ENCODE results near the gene SLC30A4.

SLC30A4 gene

DNA sequence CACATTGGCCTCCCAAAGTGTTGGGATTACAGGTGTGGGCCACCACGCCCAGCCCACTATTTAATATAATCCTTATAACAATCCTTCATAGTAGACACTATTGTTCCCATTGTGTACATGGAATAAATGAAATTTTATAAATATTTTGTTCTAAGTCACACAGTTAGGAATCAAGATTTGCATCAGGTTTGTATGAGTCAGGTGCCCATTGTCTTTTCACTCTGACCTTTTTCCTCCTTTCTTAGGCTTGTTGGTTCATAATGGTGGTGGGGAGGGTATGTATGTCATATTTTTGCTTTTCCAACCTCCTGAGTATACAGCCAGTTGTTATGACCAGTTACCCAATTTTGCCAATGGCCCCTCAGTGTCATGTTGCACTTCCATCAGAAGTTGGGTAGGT lies 18.0 kb upstream of the SLC30A4 start:
- no peaks in the 10 kb centered on the region for H3F3A ChIP-seq (ENCODE audit: low read depth)
- no peak overlapping the region for H3K4me3 ChIP-seq (ENCODE audit: low read length, poor library complexity, severe bottlenecking)
- H3K36me3 ChIP-seq (ENCODE audit: insufficient read depth, low read length) = no peaks in the 10 kb centered on the region
- no peaks in the 10 kb centered on the region for H3K27me3 ChIP-seq (ENCODE audit: insufficient read depth, low read length, poor library complexity, severe bottlenecking)
- no peaks in the 10 kb centered on the region for H3K9me3 ChIP-seq (ENCODE audit: insufficient read depth, low read depth, low read length)
- no peak overlapping the region for H2AFZ ChIP-seq (ENCODE audit: low read length)
- TF ChIP-seq, protein P1, sequence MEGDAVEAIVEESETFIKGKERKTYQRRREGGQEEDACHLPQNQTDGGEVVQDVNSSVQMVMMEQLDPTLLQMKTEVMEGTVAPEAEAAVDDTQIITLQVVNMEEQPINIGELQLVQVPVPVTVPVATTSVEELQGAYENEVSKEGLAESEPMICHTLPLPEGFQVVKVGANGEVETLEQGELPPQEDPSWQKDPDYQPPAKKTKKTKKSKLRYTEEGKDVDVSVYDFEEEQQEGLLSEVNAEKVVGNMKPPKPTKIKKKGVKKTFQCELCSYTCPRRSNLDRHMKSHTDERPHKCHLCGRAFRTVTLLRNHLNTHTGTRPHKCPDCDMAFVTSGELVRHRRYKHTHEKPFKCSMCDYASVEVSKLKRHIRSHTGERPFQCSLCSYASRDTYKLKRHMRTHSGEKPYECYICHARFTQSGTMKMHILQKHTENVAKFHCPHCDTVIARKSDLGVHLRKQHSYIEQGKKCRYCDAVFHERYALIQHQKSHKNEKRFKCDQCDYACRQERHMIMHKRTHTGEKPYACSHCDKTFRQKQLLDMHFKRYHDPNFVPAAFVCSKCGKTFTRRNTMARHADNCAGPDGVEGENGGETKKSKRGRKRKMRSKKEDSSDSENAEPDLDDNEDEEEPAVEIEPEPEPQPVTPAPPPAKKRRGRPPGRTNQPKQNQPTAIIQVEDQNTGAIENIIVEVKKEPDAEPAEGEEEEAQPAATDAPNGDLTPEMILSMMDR (conservative IDR thresholded peaks at IDR 0.05; ENCODE audit: low read length) = no peak
- TF ChIP-seq EZH2phosphoT487 (IDR thresholded peaks at IDR 0.05; ENCODE audit: borderline replicate concordance) = no peak
- H3K4me2 ChIP-seq (ENCODE audit: low read depth, low read length, poor library complexity, severe bottlenecking) = no peak overlapping the region
- H3K79me2 ChIP-seq (ENCODE audit: insufficient read depth, low read length) = no peaks in the 10 kb centered on the region
- H3K9me2 ChIP-seq (replicated peaks; ENCODE audit: low read depth, low read length) = no peaks in the 10 kb centered on the region
- H3K4me1 ChIP-seq (ENCODE audit: insufficient read depth, low read length, poor library complexity, severe bottlenecking) = no peaks in the 10 kb centered on the region
- no peaks in the 10 kb centered on the region for H4K20me1 ChIP-seq (ENCODE audit: insufficient read depth, low read length, poor library complexity, severe bottlenecking)
- H3K9ac ChIP-seq (ENCODE audit: low read depth, low read length, poor library complexity, severe bottlenecking) = no peak overlapping the region

DNA sequence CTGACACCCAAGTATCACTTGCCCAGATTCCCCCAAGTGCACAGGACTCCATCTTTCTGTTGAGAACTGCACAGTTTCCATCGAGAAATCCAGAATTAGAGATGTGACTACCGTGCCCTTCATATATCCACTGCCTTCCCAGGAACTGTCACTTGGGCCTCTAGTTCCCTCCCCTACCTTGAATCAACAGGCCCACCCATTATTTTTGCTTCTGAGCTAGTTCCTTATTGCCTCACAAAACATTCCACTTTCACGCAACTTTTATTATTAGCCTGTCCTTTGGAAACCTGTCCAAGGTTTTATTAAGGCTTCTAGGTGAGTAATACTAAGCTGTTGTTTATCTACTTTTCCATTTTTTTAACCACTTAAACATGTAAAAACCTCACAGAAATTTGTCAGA lies 17.1 kb upstream of the SLC30A4 start:
- no peaks in the 10 kb centered on the region for H3F3A ChIP-seq (ENCODE audit: low read depth)
- H3K9me2 ChIP-seq (replicated peaks; ENCODE audit: low read depth, low read length) = no peaks in the 10 kb centered on the region
- H3K4me3 ChIP-seq (ENCODE audit: low read length, poor library complexity, severe bottlenecking) = no peak overlapping the region
- no peaks in the 10 kb centered on the region for H4K20me1 ChIP-seq (ENCODE audit: insufficient read depth, low read length, poor library complexity, severe bottlenecking)
- no peak overlapping the region for H3K4me2 ChIP-seq (ENCODE audit: low read depth, low read length, poor library complexity, severe bottlenecking)
- no peak overlapping the region for H2AFZ ChIP-seq (ENCODE audit: low read length)
- H3K9me3 ChIP-seq (ENCODE audit: insufficient read depth, low read depth, low read length) = no peaks in the 10 kb centered on the region
- no peaks in the 10 kb centered on the region for H3K27me3 ChIP-seq (ENCODE audit: insufficient read depth, low read length, poor library complexity, severe bottlenecking)
- TF ChIP-seq, protein P1 (conservative IDR thresholded peaks at IDR 0.05; ENCODE audit: low read length) = no peak
- TF ChIP-seq EZH2phosphoT487 (IDR thresholded peaks at IDR 0.05; ENCODE audit: borderline replicate concordance) = no peak
- H3K36me3 ChIP-seq (ENCODE audit: insufficient read depth, low read length) = no peaks in the 10 kb centered on the region
- H3K9ac ChIP-seq (ENCODE audit: low read depth, low read length, poor library complexity, severe bottlenecking) = no peak overlapping the region
- no peaks in the 10 kb centered on the region for H3K79me2 ChIP-seq (ENCODE audit: insufficient read depth, low read length)
- H3K4me1 ChIP-seq (ENCODE audit: insufficient read depth, low read length, poor library complexity, severe bottlenecking) = no peaks in the 10 kb centered on the region

- no peaks in the 10 kb centered on the region for H3K4me1 ChIP-seq (ENCODE audit: insufficient read depth, low read length, poor library complexity, severe bottlenecking)
- no peaks in the 10 kb centered on the region for H3K79me2 ChIP-seq (ENCODE audit: insufficient read depth, low read length)
- H3K9me3 ChIP-seq (ENCODE audit: insufficient read depth, low read depth, low read length) = no peaks in the 10 kb centered on the region
- H3K9ac ChIP-seq (ENCODE audit: low read depth, low read length, poor library complexity, severe bottlenecking) = no peak overlapping the region
- H3K4me3 ChIP-seq (ENCODE audit: low read length, poor library complexity, severe bottlenecking) = no peak overlapping the region
- H2AFZ ChIP-seq (ENCODE audit: low read length) = no peak overlapping the region
- no peaks in the 10 kb centered on the region for H3K36me3 ChIP-seq (ENCODE audit: insufficient read depth, low read length)
- H3K9me2 ChIP-seq (replicated peaks; ENCODE audit: low read depth, low read length) = no peaks in the 10 kb centered on the region
- H3K4me2 ChIP-seq (ENCODE audit: low read depth, low read length, poor library complexity, severe bottlenecking) = no peak overlapping the region
- TF ChIP-seq EZH2phosphoT487 (IDR thresholded peaks at IDR 0.05; ENCODE audit: borderline replicate concordance) = no peak
- TF ChIP-seq, protein P1 (conservative IDR thresholded peaks at IDR 0.05; ENCODE audit: low read length) = no peak
- no peaks in the 10 kb centered on the region for H4K20me1 ChIP-seq (ENCODE audit: insufficient read depth, low read length, poor library complexity, severe bottlenecking)
- H3F3A ChIP-seq (ENCODE audit: low read depth) = no peaks in the 10 kb centered on the region
- H3K27me3 ChIP-seq (ENCODE audit: insufficient read depth, low read length, poor library complexity, severe bottlenecking) = no peaks in the 10 kb centered on the region
Observed at GRCh38 chr15:45536934-45537333, 14.4 kb upstream of the SLC30A4 start.

All from Loucy (cell line).